DMS 273 treated with DMSO at 0.1 percent for 48 hours (cell line): ENCODE measurements around the gene RNF4.

Experiments
- DNase-seq: peaks from one replicate; lab custom pipeline; 2025; lab: John Stamatoyannopoulos, UW

RNF4 gene

GRCh38 chr4:2437475-2438215 lies 31.3 kb upstream of the RNF4 start:
- no peak for DNase-seq

- no peak for DNase-seq
Measured at GRCh38 chr4:2438822-2439718, 29.8 kb upstream of the RNF4 start.

- peak; percentile 42 for DNase-seq
Measured at GRCh38 chr4:2441393-2442174, 27.3 kb upstream of the RNF4 start.

DNA sequence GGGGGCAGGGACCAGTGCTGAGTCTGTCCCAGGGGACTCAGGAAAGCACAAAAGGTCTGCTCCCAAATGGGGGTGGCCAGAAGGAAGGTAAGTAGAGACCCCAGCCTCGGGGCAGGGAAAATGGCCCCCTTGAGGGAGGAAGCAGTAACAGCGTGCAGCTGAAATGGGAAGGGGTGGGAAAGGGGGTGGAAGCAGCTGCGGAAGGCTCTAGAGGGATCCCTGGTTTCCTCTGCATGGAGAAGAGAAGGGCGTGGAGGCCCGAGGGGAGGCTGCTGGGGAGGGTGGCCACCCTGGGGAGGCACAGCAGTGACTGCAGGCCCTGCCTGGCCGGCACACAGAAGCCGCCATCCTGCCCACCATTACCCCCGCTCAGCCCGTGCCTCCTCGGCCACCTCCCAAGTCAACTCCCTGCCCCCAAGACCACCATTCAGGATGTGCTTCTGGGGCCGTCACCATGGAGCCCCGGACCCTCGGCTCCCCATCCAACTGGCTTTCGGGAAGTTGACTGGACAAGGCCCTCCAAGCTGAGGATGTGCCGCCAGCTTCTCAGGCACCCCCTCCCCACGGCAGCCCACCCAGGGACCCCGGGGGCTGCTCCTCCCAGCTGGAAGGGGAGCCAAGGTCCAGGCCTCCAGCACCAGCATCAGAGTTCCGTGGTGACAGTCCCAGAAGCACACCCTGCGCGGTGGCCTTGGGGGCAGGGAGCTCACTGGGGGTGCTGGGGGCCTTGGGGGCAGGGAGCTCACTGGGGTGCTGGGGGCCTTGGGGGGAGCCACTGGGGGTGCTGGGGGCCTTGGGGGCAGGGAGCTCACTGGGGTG lies 26.5 kb upstream of the RNF4 start:
- no peak for DNase-seq

DNA sequence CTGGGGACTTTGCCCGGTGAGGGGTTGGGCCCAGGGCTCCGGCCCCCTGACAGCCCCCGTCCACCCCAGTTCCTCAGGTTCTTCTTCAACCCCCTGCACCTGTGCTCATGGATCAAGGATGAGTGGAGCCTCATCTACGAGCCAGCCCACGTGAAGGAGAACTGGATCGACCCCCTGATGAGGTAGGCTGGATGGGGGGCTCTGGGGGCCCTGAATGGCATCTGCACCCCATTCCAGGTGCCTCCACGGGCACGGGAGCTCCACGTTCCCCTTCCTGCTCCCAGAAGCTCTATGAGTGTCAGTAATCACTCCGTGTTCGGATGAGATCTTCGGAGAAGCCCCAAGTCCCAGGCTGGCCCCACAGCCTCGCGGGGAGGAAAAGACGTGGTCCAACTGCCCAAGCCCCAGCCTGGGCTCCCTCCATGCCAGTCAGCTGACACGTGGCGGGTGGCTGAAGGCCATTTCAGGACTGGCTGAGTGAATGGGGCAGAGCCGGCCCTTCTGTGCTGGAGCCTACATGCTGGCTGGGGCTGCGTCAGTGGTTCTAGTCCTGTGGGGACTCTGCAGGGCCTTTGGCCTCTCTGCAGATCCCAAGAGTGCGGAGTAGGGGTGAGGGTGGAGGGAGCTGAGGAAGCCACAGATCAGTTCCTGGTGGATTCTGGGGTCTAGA lies 25.7 kb upstream of the RNF4 start:
- DNase-seq = no peak

GRCh38 chr4:2443956-2444740 lies 24.8 kb upstream of the RNF4 start:
- DNase-seq = no peak

- DNase-seq = no peak
Measured at GRCh38 chr4:2445130-2445529, 23.8 kb upstream of the RNF4 start.

DNA sequence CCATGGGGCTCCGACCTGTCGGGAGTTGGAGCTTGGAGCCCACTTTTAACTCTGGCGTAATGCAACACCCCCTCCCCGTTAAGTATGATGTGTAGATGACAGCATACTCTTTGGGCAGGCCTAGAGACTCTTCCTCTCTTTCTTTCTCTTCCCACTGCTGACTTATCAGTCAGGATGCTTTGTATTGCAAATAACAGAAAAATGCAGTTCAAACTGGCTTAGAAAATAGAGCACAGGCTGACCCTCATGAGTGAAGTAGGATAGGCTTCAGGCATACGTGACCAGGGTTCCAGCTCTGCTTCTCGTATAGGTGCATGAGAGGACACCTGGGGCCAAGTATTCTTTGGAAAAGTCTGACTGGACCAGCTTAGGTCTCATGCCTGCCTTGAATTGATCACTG lies 23.3 kb upstream of the RNF4 start:
- no peak for DNase-seq

- no peak for DNase-seq
Measured at GRCh38 chr4:2446656-2447564, 22.0 kb upstream of the RNF4 start.

DNA sequence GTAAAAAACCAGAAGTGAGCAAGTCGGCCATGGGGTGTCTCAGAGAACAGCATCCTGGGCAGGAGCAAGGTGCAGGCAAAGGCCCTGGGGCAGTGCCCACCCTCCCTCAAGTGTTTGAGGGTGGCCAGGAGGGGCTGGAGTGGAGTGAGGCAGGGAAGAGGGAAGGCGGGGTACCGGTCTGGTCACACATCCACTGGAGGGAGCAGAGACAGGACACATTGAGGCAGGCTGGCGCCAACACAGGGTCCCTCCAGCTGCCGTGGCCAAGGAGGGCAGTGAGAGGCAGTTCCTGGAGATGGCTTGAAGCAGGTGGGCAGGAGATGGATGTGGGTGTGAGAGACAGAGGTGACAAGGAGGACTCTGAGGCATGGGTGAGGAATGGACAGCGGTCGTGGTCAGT lies 20.3 kb upstream of the RNF4 start:
- DNase-seq = no peak

GRCh38 chr4:2449051-2449450 lies 19.9 kb upstream of the RNF4 start:
- no peak for DNase-seq

- DNase-seq = no peak
Measured at GRCh38 chr4:2449511-2450392, 19.2 kb upstream of the RNF4 start.

DNA sequence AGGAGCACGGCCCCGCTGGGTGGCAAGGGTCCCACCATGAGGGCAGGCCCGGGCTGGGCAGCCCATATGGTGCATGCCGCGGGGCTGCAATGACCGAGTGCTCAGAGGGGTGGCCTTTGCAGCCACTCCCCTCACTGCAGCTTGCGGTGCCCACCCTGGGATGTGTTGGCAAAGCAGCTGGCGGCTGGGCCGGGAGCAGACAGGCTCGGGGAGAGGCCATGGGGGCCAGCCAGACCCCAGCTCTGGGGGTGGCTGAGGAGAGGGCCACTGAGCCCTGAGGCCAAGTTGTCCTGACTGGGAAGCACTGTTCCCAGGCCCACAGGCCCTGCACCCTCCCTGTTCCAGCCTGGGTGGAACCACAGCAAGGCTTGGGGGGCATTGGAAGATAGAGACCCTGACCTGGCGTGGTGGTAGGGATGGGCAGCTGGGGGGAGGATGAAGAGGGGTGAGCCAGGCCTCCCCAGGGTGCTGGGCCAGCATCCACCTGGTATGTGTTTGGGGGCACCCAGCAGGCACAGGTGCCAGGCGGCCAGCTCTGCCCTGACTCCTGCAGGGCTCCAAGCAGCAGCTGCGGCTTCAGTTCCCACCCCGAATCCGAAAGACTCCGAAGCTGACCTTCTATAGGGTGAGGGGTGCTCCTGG lies 18.4 kb upstream of the RNF4 start:
- DNase-seq = no peak

DNA sequence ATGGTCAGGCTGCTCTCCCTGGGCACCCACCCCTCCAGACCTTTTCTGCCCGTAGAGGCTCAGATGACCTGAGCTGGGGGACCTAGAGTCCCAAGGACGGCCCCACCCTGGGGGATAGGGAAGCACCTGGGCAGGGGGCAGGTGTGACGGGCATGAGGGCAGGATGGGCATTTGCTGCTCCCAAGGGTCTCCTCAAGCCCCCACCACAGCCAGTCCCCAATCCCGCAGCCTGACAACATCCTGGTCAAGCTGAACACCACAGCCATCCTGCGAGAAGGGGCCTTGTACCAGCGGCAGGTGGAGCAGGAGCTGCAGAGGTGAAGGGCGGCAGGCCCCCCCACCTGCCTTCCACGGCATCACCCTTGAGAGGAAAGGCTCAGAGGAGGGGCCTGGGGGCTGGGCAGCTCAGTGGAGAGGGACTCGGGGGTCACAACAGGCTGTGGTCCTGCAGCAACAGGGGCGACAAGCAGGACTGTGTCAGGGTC lies 17.8 kb upstream of the RNF4 start:
- no peak for DNase-seq

GRCh38 chr4:2451821-2452785 lies 16.8 kb upstream of the RNF4 start:
- DNase-seq = no peak
